ENCODE data around the gene OLIG1.

Gene OLIG1

GRCh38 chr21:33051925-33052324, 18.0 kb upstream of the OLIG1 start:
- TF ChIP-seq ZFX (IDR thresholded peaks at IDR 0.05; ENCODE audit: borderline replicate concordance) = no peak
- TF ChIP-seq, protein P1, sequence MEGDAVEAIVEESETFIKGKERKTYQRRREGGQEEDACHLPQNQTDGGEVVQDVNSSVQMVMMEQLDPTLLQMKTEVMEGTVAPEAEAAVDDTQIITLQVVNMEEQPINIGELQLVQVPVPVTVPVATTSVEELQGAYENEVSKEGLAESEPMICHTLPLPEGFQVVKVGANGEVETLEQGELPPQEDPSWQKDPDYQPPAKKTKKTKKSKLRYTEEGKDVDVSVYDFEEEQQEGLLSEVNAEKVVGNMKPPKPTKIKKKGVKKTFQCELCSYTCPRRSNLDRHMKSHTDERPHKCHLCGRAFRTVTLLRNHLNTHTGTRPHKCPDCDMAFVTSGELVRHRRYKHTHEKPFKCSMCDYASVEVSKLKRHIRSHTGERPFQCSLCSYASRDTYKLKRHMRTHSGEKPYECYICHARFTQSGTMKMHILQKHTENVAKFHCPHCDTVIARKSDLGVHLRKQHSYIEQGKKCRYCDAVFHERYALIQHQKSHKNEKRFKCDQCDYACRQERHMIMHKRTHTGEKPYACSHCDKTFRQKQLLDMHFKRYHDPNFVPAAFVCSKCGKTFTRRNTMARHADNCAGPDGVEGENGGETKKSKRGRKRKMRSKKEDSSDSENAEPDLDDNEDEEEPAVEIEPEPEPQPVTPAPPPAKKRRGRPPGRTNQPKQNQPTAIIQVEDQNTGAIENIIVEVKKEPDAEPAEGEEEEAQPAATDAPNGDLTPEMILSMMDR (IDR thresholded peaks at IDR 0.05) = no peak
- no peak overlapping the region for H3K27ac ChIP-seq

DNA sequence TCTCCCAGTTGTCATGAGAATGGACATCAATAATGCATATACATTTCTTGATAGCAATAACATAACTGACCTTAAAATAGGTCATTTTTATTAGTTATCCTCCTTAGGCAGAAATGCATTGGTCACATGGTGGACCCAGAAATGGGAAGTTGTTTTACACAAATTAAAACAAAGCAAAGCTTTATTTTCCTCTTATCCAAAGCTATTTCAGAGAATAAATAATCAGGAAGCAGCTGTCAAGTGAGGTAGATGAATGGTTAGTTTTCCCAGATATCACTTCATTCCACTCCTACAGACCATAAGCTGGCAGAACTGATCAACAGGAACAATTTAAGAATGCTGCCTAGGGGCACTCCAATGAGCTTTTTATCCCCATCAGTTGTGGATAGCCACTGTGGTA, 16.0 kb upstream of the OLIG1 start:
- TF ChIP-seq, protein P1 (IDR thresholded peaks at IDR 0.05) = no peak
- TF ChIP-seq ZFX (IDR thresholded peaks at IDR 0.05; ENCODE audit: borderline replicate concordance) = no peak
- no peak overlapping the region for H3K27ac ChIP-seq

GRCh38 chr21:33055991-33056390, 13.9 kb upstream of the OLIG1 start:
- no peak for TF ChIP-seq ZFX (IDR thresholded peaks at IDR 0.05; ENCODE audit: borderline replicate concordance)
- TF ChIP-seq, protein P1 (IDR thresholded peaks at IDR 0.05) = no peak
- H3K27ac ChIP-seq = no peak overlapping the region

DNA sequence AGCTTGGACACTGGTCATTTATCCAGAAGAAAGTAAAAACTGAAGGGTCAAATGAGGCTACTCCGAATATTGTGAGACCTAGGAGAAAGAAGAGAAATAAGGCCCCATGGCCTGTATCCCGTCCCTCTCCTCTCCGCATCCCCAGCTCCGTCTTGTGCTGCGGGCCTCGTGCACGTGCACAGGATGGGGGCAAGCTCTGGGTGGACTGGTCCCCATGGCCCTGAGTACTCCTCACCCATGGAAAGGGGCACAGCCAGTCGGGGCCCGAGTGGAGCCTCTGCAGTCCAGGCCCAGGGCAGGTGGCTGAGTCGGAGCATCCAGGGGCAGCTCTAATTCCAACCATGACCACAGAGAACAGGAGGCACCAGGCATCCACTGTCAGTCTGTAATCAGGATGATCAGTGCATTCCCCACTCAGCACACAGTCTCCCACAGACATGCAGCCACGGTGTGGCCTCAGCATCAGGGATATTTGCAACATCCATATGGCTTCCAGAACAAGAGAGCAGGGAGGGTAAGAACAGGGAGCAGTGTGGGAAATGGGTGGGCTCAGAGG, 12.5 kb upstream of the OLIG1 start:
- no peak overlapping the region for H3K27ac ChIP-seq
- TF ChIP-seq ZFX (IDR thresholded peaks at IDR 0.05; ENCODE audit: borderline replicate concordance) = no peak
- TF ChIP-seq, protein P1 (IDR thresholded peaks at IDR 0.05) = no peak

GRCh38 chr21:33058527-33058926, 11.4 kb upstream of the OLIG1 start:
- no peak overlapping the region for H3K27ac ChIP-seq
- TF ChIP-seq, protein P1 (IDR thresholded peaks at IDR 0.05) = no peak
- no peak for TF ChIP-seq ZFX (IDR thresholded peaks at IDR 0.05; ENCODE audit: borderline replicate concordance)

DNA sequence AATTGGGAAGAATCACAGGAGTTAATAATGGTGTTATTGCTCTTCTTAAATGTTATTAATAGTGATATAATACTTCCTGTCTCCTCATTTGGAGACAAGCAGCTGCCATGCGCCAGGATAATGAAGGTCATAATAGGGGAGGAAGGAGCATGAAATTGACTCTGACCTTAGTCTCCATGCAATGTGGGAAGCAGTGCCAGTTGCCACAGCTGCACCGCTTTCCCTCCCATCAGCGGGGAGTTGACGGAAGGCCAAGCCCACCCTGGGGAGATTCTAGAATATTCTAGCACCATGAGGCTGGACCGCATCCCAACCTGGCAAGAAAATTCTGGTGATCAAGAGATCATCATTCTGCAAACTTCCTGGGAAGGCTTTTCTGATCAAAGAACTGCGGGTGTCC, 11.0 kb upstream of the OLIG1 start:
- H3K27ac ChIP-seq = no peak overlapping the region
- TF ChIP-seq ZFX (IDR thresholded peaks at IDR 0.05; ENCODE audit: borderline replicate concordance) = no peak
- TF ChIP-seq, protein P1 (IDR thresholded peaks at IDR 0.05) = no peak

DNA sequence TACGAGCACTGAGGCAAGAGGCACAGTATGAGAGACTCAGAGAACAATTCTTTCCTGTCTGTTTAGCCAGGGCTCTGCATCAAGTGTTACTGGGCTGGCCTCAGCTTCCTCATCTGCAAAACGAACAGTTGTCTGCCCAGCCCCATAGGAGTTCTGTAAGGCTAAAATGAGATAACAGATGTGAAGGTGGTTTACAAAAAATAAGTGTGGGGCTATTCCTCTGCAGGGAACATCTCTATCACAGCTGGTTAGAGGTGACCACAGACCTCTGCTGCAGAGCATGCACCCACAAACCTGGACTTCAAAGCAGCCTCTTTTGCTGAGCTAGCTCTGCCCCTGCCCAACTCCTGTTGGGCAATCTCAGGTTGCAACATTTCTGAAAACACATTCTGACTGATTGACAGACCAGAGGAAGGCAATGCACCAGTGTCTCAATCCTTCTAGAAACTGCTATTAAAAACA, 10.5 kb upstream of the OLIG1 start:
- no peak overlapping the region for H3K27ac ChIP-seq
- TF ChIP-seq, protein P1 (IDR thresholded peaks at IDR 0.05) = no peak
- no peak for TF ChIP-seq ZFX (IDR thresholded peaks at IDR 0.05; ENCODE audit: borderline replicate concordance)

Measured in 22Rv1 (cell line).